Osteocyte (in vitro differentiated cells): ENCODE data around the gene DAPK2. TPM values are rescaled to one million over a fixed set of nuclear protein-coding genes. Genes with fewer than 3 reads are reported as not detected.

Experiments
- DNase-seq: peaks from one replicate; pipeline ENCODE4 v3.0.0; 2021; ENCODE audit warnings: mixed read lengths; ENCODE audit not compliant: unreplicated experiment; ENCODE audit errors: extremely low spot score
- H3K27ac Mint-ChIP-seq: one replicate; pipeline ENCODE4 v1.8.0; 2021; ENCODE audit warnings: mild to moderate bottlenecking, mixed read lengths; ENCODE audit not compliant: unreplicated experiment
- H3K27me3 Mint-ChIP-seq: one replicate; pipeline ENCODE4 v1.8.0; 2021; ENCODE audit warnings: mixed read lengths; ENCODE audit not compliant: unreplicated experiment
- H3K36me3 Mint-ChIP-seq: one replicate; pipeline ENCODE4 v1.8.0; 2021; ENCODE audit warnings: mixed read lengths; ENCODE audit not compliant: unreplicated experiment
- H3K4me1 Mint-ChIP-seq: one replicate; pipeline ENCODE4 v1.8.0; 2021; ENCODE audit warnings: mixed read lengths; ENCODE audit not compliant: unreplicated experiment
- H3K4me3 Mint-ChIP-seq: one replicate; pipeline ENCODE4 v1.8.0; 2021; ENCODE audit warnings: mild to moderate bottlenecking, moderate library complexity, mixed read lengths; ENCODE audit not compliant: unreplicated experiment
- H3K9me3 Mint-ChIP-seq: one replicate; pipeline ENCODE4 v1.8.0; 2021; ENCODE audit warnings: mixed read lengths; ENCODE audit not compliant: unreplicated experiment
- CTCF ChIP-seq: fragments of 200-600 bp; sonication (generic); IDR thresholded peaks from 2 replicates; pipeline ENCODE4 v1.5.0; 2021; ENCODE audit warnings: antibody characterized with exemption, mild to moderate bottlenecking, moderate library complexity
- total RNA-seq: library from RNA; stranded (reverse); gene quantifications from 2 replicates; pipeline ENCODE4 v1.2.1, GENCODE V29; 2021

Gene DAPK2
- total RNA-seq, 1 donor from 2014 or later = 17.6 TPM

- no peak overlapping the region for H3K4me3 Mint-ChIP-seq
- H3K4me1 Mint-ChIP-seq = peaks cover 22% of the 10 kb centered on the region
- TF ChIP-seq CTCF = peak; percentile 27
- no peak overlapping the region for H3K27ac Mint-ChIP-seq
- no peaks in the 10 kb centered on the region for H3K27me3 Mint-ChIP-seq
- H3K36me3 Mint-ChIP-seq = no peaks in the 10 kb centered on the region
- H3K9me3 Mint-ChIP-seq = no peaks in the 10 kb centered on the region
- no peak for DNase-seq
Observed at GRCh38 chr15:63983061-63983711, 63.1 kb downstream of the DAPK2 start.

DNA sequence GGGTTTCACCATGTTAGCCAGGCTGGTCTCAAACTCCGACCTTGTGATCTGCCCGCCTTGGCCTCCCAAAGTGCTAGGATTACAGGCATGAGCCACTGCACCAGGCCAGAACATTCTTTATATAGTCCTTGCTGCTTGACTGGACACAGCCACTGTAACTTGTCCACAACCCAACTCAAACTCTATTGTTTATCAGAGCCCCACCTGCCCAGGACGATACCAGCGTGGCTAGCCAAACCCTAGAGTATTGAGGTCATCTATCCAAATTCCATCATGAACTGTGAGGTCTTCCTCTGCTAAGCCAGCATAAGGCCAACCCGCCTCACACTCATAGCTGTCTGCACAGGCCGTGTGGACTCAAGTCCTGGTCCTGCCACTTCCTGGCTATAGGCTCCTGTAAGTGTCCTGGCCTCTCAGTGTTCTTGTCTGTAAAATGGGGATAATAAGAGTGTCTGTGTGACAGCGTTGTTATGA, 63.9 kb downstream of the DAPK2 start:
- peaks cover 27% of the 10 kb centered on the region for H3K4me1 Mint-ChIP-seq
- H3K27me3 Mint-ChIP-seq = no peaks in the 10 kb centered on the region
- H3K4me3 Mint-ChIP-seq = no peak overlapping the region
- no peaks in the 10 kb centered on the region for H3K36me3 Mint-ChIP-seq
- DNase-seq = no peak
- H3K9me3 Mint-ChIP-seq = no peaks in the 10 kb centered on the region
- H3K27ac Mint-ChIP-seq = no peak overlapping the region
- no peak for TF ChIP-seq CTCF

GRCh38 chr15:63981596-63982320, 64.5 kb downstream of the DAPK2 start:
- H3K27me3 Mint-ChIP-seq = no peaks in the 10 kb centered on the region
- no peak for TF ChIP-seq CTCF
- DNase-seq = no peak
- no peak overlapping the region for H3K4me3 Mint-ChIP-seq
- no peaks in the 10 kb centered on the region for H3K36me3 Mint-ChIP-seq
- H3K4me1 Mint-ChIP-seq = peaks cover 26% of the 10 kb centered on the region
- no peaks in the 10 kb centered on the region for H3K9me3 Mint-ChIP-seq
- H3K27ac Mint-ChIP-seq = no peak overlapping the region

GRCh38 chr15:63979262-63979793, 67.0 kb downstream of the DAPK2 start:
- peak overlapping the region; percentile 71 for H3K27ac Mint-ChIP-seq
- H3K4me3 Mint-ChIP-seq = no peak overlapping the region
- TF ChIP-seq CTCF = no peak
- H3K27me3 Mint-ChIP-seq = no peaks in the 10 kb centered on the region
- no peaks in the 10 kb centered on the region for H3K9me3 Mint-ChIP-seq
- peak; percentile 57 for DNase-seq
- peaks cover 25% of the 10 kb centered on the region for H3K4me1 Mint-ChIP-seq
- H3K36me3 Mint-ChIP-seq = no peaks in the 10 kb centered on the region
